Cerebellar cortex (tissue), 1 donor: ENCODE measurements around the gene ASTL.
"Not testable (repeated sequence)": the region's sequence is repeated elsewhere in the genome, so short reads cannot be mapped to it uniquely, and the experiment has no call there.

ENCODE experiments used
- DNase-seq: peaks from one replicate; pipeline ENCODE4 v3.0.0-alpha.2; 2015; ENCODE audit warnings: low spot score

ASTL gene

DNA sequence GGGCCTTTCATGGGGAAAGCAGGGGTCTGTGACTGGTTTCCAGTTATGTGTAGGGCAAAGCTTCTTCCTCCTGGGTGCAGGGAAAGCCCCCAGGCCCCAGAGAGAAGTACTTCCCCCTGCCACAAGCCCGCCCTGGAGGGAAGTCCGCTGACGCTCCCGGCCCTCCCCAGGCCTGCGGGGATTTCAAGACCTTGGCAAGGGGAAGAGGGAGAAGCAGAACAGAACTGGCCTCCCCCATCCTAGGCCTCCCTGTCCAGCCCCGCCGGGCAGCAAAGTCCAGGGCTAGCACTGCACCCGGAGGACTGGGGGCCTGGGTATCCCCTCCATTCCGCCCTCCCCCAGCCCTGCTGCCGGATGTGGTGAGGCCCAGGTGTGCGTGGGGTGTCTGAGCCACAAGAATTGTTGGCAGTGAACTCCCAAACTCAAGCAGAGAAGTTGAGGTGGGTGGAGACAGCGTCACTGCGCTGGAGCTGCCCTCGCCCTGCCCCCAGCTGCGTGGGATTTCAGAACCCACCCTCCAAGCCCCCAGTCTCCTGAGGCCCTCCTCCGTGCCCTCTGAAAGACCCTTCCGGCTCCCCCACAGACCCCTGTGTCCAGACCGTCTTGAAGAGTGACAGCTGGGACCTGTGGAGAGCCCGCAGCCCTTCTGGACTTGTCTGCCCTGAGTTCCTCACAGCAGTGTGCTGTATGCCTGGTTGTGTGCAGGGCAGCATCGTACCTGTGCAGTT lies 8.0 kb upstream of the ASTL start:
- DNase-seq, result no peak

DNA sequence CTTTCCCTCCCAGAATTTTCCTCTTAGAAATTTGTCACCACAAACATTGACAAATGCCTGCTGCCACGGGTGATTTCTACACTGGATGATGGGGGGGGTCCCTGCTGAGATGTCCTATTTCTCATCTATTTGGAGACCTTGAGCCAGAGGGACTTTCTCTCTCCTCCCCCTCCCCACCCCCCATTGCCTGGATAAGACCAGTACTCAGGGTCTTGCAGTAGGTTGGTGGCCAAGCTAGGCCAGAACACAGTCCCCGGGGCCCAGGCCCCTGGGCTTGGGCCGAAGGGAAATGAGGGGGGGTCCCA lies 7.5 kb upstream of the ASTL start:
- DNase-seq, result no peak

DNA sequence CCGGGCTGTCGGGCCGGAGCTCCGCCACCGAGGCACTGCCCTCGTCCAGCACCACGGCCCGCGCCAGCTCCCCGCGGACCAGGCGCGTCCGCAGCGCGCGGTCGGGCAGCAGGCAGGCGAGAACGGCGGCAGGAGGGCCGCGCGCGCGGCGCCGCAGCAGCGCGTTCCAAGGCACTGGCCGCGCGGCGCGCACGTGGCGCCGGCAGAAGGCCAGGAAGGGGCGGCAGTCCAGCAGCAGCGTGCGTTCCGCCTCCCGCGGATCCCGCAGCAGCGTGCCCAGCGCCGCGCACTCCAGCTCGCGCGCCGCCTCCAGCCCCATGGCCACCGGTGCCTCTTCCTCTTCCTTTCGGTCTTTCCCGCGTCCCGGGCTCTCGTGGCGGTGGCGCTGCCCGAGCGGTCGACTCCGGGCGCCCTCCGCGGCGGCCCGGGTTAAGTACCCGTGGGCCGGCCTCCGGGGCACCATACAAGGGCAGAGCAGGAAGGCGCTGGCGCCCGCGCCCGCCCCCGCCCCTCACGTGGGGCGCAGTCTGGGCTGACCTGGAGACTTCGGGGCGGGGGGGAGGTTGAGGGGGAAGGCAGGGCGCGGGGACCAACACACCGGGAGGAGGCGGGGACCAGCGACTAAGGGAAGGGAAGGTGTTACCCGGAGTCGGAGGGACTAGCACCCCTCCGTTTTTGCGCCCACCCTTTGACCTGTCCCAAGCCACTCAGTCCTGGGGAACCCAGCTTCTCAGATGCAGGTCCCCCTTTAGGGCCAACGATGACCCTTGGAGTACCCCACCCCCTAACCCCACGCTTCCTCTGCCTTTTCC lies 6.9 kb upstream of the ASTL start, which contains the start of gene DUSP2:
Gene DUSP2 (minus strand): TSS at position 405 of the 812 bp plus-strand sequence. CDS start 86 bp downstream, at position 319.
- DNase-seq, result peak; percentile 72

DNA sequence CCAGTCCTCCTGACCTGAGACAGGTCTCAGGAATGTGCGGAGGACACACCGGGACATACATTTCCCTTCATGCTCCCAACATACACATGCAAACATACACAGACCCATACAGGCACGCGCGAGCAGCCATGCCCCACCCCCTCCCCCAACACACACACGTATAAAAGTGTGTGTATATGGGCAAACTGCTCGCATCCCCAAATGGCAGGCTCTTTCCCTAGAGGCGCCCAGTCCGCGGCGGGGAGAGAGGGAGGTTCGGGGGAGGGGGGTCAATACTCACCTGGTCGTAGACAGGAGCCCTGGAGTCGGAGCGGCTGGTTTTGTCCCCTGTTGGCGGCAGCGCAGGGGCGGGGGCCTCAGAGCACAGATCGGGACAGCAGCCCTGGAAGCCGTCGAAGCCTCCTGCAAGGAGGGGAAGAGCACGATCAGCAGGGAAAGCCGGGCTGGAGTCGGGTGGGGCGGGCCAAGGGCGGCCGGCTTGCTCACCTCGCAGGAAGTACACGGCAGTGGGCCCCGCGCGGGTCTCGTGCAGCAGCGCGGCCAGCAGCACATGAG lies 6.3 kb upstream of the ASTL start:
- DNase-seq, result no peak

DNA sequence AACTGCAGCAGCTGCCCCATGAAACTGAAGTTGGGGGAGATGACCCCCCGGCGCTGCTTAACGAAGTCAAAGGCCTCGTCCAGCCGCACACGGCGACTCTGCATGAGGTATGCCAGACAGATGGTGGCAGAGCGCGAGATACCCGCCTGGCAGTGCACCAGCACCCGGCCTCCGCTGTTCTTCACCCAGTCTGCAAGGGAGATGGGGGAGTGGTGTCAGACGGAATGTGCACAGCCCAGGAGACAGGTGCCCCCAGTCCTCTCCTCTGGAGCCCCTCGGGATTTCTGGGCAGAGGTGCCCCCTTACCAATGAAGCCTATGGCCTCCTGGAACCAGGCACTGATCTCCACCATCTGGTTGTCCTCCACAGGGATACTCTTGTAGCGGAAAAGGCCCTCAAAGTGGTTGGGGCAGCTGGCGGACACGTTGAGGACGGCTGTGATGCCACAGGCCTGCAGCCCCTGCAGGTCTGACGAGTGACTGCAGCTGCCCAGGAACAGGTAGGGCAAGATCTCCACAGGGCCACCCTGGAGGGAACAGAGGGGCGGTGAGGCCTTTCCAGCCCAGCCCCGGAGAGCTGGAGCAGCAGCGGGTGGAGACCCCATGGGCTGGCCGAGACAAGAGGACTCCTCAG lies 5.7 kb upstream of the ASTL start:
- peak; percentile 38 for DNase-seq

DNA sequence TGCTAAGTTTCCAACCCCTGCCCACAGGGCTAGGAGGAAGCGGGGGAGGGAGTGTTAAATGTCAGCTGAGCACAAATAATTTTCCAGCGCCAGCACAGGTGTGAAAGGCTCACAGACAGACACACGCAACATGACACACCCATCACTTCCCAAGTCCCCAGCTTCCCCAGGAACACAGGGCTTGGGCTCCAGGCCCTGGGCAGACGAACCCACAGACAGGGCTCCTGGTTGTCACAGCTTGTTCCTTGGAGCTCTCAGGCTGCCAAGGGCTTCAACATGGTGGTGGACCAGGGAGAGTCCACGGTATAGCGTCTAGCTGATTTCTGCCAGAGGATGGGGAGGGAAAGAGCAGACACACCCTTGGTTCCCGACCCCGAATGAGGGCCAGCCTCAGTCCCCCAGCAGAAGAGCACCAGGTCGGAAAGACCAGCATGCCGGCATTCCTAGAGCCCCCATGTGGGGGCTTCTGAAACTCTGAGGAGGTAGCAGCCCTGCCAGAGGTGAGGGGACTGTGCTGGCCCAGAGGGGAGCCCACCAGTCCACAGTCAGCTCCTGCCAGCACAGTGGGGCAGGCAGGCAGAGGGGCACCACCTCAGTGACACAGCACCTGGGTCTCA lies 5.0 kb upstream of the ASTL start:
- no peak for DNase-seq

DNA sequence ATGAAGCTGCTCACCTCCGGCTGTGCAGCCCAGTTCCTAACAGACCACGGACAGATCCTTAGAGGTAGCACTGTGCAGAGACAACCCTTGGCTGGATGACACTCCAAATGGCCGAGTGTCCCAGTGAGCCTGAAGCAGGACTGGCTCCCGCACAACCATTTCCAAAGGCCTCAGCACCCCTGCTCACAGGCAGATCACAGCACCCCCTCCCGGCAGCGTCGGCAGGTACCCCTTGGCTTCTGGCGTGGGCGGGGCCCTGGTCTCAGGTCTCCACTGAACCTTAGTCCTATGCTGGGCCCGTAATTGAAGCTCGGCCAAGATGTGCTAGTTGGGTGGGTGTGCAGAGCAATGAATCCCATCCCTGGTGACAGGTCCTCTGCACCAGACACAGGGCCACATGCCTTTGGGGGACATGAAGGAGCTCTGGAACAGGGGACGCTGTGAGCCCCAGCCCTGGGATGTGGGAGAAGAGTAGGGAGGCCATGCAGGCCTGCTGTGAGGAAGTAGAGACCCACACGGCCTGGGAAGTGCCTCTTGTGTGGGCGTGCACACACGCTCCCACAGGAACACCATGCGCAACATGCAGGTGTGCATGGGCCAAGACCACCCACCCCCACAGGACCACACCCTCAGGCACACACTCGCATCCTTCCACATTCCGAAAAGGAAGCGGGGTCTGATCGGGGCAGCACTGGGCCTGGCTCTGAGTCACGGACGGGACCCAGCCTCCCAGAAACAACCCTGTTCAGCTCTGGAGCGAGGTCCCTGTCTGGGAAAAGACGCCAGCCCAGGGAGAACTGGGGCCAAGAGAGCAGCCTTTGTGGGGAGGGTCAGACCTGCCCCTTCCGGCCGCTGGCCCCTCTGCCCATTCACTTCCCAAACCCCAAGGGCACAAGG lies 4.2 kb upstream of the ASTL start:
- DNase-seq, result no peak

DNA sequence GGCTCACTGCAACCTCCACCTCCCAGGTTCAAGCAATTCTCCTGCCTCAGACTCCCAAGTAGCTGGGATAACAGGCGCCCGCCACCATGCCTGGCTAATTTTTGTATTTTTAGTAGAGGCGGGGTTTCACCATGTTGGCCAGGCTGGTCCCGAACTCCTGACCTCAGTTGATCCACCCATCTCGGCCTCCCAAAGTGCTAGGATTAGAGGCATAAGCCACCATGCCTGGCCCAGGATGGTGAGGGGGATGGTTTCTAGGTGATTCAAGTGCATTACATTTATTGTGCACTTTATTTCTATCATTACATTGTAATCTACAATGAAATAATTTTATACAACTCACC lies 3.3 kb upstream of the ASTL start:
- not testable (repeated sequence) for DNase-seq

DNA sequence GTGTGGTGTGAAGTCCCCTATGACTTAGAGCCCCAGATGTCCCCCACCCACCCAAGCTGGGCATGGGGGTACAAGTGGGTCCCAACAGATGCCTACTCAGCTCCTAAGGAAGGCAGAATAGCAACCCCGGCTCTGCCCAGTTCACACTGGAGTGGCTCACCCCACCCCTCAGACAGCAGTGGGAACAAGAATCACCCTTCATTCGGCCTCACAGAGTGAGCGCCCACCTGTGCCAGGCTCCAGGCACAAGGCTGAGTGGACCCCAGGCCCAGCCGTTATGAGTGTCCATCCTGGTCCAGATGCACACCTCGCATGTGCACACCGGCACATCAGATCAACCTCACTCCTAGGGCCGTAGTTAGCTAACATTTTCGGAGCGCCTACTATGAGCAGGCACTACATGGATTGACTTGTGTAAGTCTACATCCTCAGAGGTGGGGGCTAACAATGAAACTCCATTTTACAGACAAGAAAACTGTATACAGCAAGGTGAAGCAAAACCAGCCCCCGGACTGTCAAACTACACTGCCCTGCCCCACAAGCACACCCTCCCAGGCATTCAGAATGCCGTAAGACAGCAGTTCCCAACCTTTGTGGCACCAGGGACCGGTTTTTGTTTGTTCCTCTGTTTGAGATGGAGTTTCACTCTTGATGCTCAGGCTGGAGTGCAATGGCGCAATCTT lies 2.8 kb upstream of the ASTL start:
- no peak for DNase-seq

DNA sequence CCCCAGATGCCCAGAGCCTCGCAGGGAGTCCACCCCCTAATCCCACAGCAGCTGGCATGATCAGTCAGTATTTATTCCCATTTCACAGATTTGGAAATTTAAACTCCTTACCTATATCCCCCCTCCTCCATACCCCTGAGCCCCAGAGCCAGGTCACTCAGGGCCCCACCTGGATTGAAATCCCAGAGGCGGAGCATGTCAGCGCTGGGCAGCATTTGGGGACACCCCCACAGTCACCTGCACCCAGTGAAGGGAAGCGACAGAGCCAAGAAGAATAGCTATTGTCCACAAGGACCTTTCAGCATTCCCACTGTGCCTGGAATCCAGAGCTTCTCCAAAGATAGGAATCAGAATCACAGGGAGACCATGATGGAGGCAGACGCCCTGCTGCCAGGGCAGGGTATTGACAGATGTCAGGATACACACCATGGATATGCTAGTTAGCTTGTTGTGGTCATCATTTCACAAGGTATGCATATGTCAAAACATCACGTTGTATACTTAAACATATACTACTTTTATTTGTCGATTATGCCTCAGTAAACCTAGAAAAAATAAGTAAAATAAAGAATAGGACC lies 968 bp upstream of the ASTL start:
- no peak for DNase-seq

DNA sequence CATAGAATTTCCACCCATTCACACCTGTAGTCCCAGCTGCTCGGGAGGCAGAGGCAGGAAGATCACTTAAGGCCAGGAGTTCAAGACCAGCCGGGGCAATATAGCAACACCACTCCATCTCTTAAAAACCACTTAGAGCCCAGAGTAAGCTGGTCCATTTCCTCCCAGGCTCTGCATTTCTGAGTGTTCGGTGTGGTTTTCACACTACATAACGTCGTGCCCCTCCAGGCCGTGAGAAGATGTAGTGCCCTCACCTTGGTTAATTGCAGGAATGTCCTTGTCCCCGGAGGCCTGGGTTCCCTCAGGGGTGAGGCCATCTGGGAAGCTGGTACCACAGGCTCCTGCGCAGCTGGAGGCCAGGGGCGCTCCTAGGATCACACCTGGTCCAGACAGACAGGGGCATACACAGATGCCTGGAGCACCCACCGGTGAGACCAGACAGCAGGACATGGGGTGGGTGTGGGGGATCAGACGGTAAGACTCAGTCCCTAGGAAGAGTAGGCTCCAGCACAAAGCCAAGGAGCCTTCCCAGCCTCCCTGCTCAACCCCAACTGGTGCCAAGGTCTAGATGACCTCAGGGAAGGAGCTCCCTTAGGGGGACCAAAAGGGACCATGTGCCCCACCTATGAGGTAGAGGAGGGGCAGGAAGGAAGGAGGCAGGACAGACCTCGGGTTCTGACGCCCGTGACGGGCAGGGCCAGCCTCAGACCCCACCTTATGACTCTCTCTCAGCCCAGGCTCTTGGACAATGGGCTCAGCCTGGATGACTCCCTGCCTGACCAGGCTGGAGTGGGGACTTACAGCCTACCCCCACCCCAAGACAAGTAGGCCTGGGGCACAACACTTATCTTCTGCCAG lies 752 bp downstream of the ASTL start:
- DNase-seq, result no peak

DNA sequence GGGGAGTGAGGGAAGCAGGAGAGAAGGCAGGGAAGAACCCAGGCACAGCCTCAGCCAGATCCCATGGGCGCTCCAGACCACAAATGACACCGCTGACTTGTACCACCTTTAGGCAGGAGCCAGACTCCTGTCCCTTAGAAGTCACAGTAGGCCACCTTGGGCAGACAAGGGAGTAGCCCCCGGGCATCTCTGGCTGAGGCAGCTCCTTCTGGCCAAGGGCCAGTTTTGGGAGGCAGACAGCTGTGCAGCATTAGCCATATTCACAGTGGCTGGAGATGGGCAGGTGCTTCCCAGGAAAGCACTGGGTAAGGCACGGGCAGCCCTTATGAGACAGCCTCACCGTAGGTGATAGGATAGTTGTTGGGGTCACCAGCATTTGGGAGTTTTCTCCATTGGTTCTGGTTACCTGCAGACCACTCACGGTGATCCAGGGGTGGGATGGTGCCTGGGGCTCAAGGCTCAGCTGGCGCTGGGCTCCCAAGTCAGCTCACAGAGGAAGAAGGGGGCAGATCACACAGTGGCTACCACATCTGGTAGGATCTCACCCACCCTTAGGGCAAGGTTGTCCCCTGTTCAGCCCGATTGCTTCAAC lies 2.1 kb downstream of the ASTL start:
- no peak for DNase-seq

DNA sequence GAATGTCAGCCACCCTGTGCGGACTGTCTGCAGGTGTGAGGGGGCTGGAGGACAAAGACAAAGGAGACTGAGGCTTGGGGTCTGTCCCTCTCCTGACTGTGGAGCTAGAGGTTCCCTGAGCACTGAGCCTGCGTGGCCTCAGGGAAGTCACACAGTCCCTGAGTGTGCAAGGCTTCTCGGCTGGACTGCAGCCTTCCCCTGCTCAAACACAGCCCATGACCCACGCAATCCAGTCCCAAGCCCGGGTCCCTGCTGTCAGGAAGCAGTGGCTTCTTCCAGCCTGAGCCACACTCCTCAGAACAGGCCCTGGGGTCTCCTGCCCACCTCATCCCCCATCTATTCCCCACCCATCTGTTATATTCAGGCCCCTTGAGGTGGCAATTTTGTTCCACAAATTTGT lies 2.7 kb downstream of the ASTL start:
- DNase-seq, result no peak

DNA sequence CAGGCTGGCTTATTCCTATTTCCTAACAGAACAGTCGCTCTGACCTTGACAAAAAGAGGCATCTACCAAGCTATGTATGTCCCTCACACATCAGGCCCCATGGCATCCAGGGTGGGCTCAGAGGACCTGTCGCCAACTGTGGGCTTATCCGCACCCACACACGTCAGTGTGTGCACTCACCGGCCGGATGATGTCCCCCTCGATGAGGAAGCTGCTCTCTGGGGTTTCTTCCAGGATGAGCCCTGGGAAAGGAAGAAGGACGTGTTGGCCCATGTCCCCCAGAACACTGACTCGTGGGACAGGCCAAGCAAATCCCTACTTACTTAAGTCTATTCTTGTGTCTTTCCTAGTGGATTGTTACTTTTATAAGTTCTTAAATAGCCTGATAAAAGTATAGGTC lies 3.1 kb downstream of the ASTL start:
- DNase-seq, result no peak

DNA sequence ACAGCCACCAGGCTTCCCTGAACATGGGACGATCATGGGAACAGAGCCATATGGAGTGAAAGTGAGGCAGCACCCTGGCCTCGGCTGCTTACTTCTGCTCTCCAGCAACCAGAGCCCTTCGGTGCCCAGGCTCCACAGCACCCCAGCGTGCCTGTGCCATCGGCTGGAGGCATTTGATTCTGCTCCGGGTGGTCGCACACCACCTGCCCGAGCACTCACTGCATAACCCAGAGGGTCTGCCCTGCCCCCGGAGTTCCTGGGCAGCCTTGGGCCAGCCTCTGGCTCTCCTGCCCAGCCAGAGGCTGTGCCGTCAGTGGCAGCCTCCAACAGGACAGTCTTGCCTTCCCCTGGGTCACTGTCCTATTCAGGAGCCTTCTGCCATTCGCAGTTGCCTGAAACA lies 3.9 kb downstream of the ASTL start:
- DNase-seq, result no peak

DNA sequence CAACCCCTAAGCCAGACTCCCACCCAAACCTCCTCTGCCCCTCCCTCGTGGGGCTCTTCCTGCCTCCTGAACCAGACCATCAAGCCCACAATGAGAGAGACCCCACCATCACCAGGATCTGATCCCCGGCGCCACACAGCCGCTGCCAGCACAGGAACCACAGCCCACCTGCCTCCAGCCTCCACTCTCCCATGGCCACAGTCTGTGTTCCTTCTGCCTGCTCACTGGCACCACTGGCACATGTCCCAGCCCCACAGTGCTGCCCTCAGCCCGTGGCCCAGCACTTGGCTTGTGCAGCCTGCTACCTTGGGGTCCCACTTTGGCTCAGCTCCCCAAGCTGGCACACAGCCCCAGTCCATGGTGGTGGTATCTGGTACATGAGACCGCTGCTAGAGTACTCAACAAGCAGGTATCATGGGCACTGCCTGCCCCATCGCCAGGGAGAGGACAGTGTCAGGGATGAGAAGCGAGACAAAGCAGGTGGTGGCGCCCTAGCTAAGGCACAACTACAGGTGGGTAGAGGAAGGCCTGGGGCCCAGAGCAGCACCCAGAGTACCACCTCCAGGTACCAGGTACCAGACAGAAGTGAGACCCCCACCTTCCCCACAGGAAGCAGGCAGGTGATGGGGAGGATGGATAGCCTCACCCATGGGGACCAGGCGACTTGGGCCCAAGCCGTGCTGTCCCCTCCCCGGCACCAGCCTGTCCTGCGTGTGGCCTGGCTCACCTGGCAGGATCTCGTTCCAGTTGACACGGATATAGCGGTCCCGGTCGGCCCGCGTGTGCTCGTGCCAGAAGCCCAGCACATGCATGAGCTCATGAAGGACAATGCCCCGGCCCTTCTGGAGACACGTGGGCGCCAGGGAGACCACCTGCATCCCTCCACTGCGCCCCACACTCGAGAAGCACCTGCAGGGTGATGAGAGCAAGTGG lies 6.2 kb downstream of the ASTL start:
- no peak for DNase-seq

DNA sequence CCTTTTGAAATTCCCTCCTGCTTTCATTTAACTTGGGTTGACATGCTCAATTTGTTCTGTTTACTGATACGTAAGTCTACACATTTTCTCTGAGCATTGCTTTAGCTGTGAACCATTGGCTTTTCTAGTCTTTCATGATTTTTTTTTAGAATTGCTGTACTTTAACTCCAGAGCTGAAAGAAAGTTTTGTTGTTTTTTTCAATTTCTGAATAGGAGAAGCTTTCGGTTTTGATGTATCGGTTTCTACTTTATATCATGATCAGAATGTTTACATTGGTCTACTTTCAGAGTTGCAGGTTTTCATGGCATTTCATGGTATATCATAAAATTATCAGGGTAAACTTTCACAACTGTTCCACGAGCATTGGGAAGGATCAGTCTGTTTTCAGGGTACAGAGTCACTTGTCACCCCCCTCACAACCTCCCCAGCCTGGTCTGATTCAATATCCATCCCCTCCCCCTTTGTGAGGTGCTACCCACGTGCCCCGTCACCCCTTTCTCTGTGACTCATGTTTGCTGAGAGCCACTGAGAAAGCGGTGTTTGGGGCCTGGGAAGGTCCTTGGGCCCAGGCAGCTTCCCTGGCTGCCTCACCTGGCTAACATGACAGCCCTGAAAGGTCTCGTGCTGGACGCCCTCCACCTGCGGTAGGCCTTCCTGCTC lies 7.0 kb downstream of the ASTL start:
- no peak for DNase-seq

DNA sequence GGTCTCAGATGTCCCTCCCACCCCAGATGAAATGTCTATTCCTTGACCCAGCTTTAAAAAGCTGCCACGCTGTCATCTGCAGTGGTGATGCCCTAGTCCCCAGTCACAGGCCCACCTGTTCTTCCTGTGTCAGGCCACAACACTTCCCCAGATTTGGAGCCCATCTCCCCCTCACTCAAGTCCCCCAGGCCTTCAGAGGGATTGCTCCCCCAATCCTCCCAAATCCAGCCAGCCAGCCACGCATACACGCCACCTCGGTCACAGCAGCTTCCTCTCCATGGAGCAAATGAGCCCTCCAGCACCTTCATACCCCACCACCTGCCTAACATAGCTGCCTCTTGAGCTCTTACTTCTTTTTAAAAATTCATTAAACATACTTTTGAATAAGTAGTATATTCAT lies 7.8 kb downstream of the ASTL start:
- no peak for DNase-seq
